ENCODE data around the gene CEP164.
"Not testable (repeated sequence)": the region's sequence is repeated elsewhere in the genome, so short reads cannot be mapped to it uniquely, and the experiment has no call there.

Gene CEP164

GRCh38 chr11:117438371-117439000 is 110.8 kb downstream of the CEP164 start:
- no peak for DNase-seq (ENCODE audit: low read depth in 2 of 2, low spot score in 1 of 2)

- no peak for DNase-seq (ENCODE audit: low read depth in 2 of 2, low spot score in 1 of 2)
Observed at GRCh38 chr11:117439256-117439655, 111.6 kb downstream of the CEP164 start.

GRCh38 chr11:117440258-117440657 is 112.6 kb downstream of the CEP164 start:
- no peak for DNase-seq (ENCODE audit: low read depth in 2 of 2, low spot score in 1 of 2)

- no peak for DNase-seq (ENCODE audit: low read depth in 2 of 2, low spot score in 1 of 2)
Observed at GRCh38 chr11:117441146-117441975, 113.7 kb downstream of the CEP164 start.

- DNase-seq (ENCODE audit: low read depth in 2 of 2, low spot score in 1 of 2): no peak
Observed at GRCh38 chr11:117442049-117442868, 114.6 kb downstream of the CEP164 start.

- no peak for DNase-seq (ENCODE audit: low read depth in 2 of 2, low spot score in 1 of 2)
Observed at GRCh38 chr11:117442869-117443239, 115.2 kb downstream of the CEP164 start.

GRCh38 chr11:117443266-117444186 is 115.9 kb downstream of the CEP164 start:
- no peak for DNase-seq (ENCODE audit: low read depth in 2 of 2, low spot score in 1 of 2)

GRCh38 chr11:117444256-117444655 is 116.6 kb downstream of the CEP164 start:
- DNase-seq (ENCODE audit: low read depth in 2 of 2, low spot score in 1 of 2): no peak

- no peak for DNase-seq (ENCODE audit: low read depth in 2 of 2, low spot score in 1 of 2)
Observed at GRCh38 chr11:117444711-117445658, 117.3 kb downstream of the CEP164 start.

GRCh38 chr11:117449111-117449693 is 121.5 kb downstream of the CEP164 start:
- DNase-seq (ENCODE audit: low read depth in 2 of 2, low spot score in 1 of 2): no peak

GRCh38 chr11:117453886-117454563 is 126.4 kb downstream of the CEP164 start:
- DNase-seq (ENCODE audit: low read depth in 2 of 2, low spot score in 1 of 2): no peak

GRCh38 chr11:117454564-117454917 is 126.9 kb downstream of the CEP164 start:
- no peak for DNase-seq (ENCODE audit: low read depth in 2 of 2, low spot score in 1 of 2)

GRCh38 chr11:117456027-117456720 is 128.5 kb downstream of the CEP164 start:
- DNase-seq (ENCODE audit: low read depth in 2 of 2, low spot score in 1 of 2): no peak

GRCh38 chr11:117456721-117457029 is 129.0 kb downstream of the CEP164 start:
- DNase-seq (ENCODE audit: low read depth in 2 of 2, low spot score in 1 of 2): not testable (repeated sequence)

GRCh38 chr11:117457031-117457785 is 129.6 kb downstream of the CEP164 start:
- DNase-seq (ENCODE audit: low read depth in 2 of 2, low spot score in 1 of 2): no peak

GRCh38 chr11:117457835-117458234 is 130.2 kb downstream of the CEP164 start:
- DNase-seq (ENCODE audit: low read depth in 2 of 2, low spot score in 1 of 2): no peak

GRCh38 chr11:117458275-117459122 is 130.8 kb downstream of the CEP164 start:
- DNase-seq (ENCODE audit: low read depth in 2 of 2, low spot score in 1 of 2): no peak
